ENCODE results near the gene SLC30A10.

DNA sequence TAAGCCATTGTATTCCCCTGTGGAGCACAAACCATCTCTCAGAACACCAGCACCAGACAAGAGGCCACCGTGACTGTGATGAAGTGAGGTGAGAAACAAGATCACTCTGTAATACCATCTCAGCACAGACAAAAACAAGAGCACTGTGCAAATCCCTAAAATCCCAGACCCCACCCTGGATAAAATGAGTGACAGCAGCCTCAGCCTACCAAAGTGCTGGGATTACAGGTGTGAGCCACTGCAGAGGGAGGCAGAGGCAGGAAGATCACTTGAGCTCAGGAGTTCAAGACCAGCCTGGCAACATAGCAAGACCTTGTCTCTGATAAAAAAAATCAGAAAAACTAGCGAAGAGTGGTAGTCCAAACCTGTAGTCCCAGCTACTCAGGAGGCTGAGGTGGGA is 23.4 kb downstream of the SLC30A10 start:
- TF ChIP-seq CTCF (IDR thresholded peaks at IDR 0.05), result no peak
- TF ChIP-seq POLR2A (IDR thresholded peaks at IDR 0.05), result no peak

Data from Peyer's patch (tissue), 4 donors.